Colonic mucosa (tissue), 4 donors: ENCODE data around the gene KRT37. TPM values are rescaled to one million over a fixed set of nuclear protein-coding genes. Genes with fewer than 3 reads are reported as not detected.
"Not testable (repeated sequence)": the region's sequence is repeated elsewhere in the genome, so short reads cannot be mapped to it uniquely, and the experiment has no call there.

Source experiments
- DNase-seq: peaks from one replicate; pipeline ENCODE4 v3.0.0-alpha.2; 2020
- H3K27ac ChIP-seq: fragments of 200-600 bp; one replicate; pipeline ENCODE4 v1.8.0; 2021
- H3K27me3 ChIP-seq: fragments of 200-600 bp; one replicate; pipeline ENCODE4 v1.8.0; 2021
- H3K36me3 ChIP-seq: fragments of 200-600 bp; one replicate; pipeline ENCODE4 v1.8.0; 2021
- H3K4me1 ChIP-seq: fragments of 200-600 bp; one replicate; pipeline ENCODE4 v1.8.0; 2021; ENCODE audit warnings: mild to moderate bottlenecking
- H3K4me3 ChIP-seq: fragments of 200-600 bp; one replicate; pipeline ENCODE4 v1.8.0; 2021
- H3K9ac ChIP-seq, 2 donors: one replicate each; pipeline ENCODE4 v1.7.0; 2013; ENCODE audit warnings: control low read depth in 2 of 2, low read depth in 2 of 2, low read length in 2 of 2
- H3K9me3 ChIP-seq: fragments of 200-600 bp; one replicate; pipeline ENCODE4 v1.8.0; 2021
- CTCF ChIP-seq: fragments of 200-600 bp; IDR thresholded peaks from one replicate; pipeline ENCODE4 v1.8.0; 2022; ENCODE audit warnings: antibody characterized with exemption, mild to moderate bottlenecking
- intact Hi-C: fragments of 100-400 bp; cut with DNase I; formaldehyde crosslinking; loops from one replicate; pipeline ENCODE4 v1.14.1; 2022
- total RNA-seq, 2 donors: library from RNA; stranded (reverse); fragmentation: NEBNext Ultra II Directional in 1 of 2; extraction: Animal tissue kit (Norgen Biotek cat#: 25700) in 1 of 2; gene quantifications; one replicate each; pipeline ENCODE4 v1.2.1, GENCODE V29; 2021
- donor health status: healthy.
- donor health status: DM: no; HTN: no; CAD: no.
- donor health status: DM: no; HTN: no; CAD: no.

The KRT37 gene
- total RNA-seq, 2 donors from 2014 or later: not detected

GRCh38 chr17:41429667-41430066, 5.3 kb upstream of the KRT37 start:
- H3K4me3 ChIP-seq: no peak overlapping the region
- intact Hi-C loops: no loop called here
- no peaks in the 10 kb centered on the region for H3K4me1 ChIP-seq
- H3K9me3 ChIP-seq: no peaks in the 10 kb centered on the region
- no peak for TF ChIP-seq CTCF
- no peaks in the 10 kb centered on the region for H3K36me3 ChIP-seq
- H3K27ac ChIP-seq: no peak overlapping the region
- no peak for DNase-seq
- H3K9ac ChIP-seq: no peak overlapping the region
- no peaks in the 10 kb centered on the region for H3K27me3 ChIP-seq

GRCh38 chr17:41428591-41429291, 4.4 kb upstream of the KRT37 start:
- H3K4me3 ChIP-seq: no peak overlapping the region
- H3K9me3 ChIP-seq: no peaks in the 10 kb centered on the region
- TF ChIP-seq CTCF: no peak
- DNase-seq: no peak
- intact Hi-C loops: no loop called here
- no peaks in the 10 kb centered on the region for H3K27me3 ChIP-seq
- H3K36me3 ChIP-seq: no peaks in the 10 kb centered on the region
- no peak overlapping the region for H3K9ac ChIP-seq
- no peaks in the 10 kb centered on the region for H3K4me1 ChIP-seq
- no peak overlapping the region for H3K27ac ChIP-seq

GRCh38 chr17:41422586-41422985, 1.8 kb downstream of the KRT37 start:
- H3K27ac ChIP-seq, H3K9ac ChIP-seq, H3K4me3 ChIP-seq, intact Hi-C loops, H3K4me1 ChIP-seq, H3K9me3 ChIP-seq, H3K36me3 ChIP-seq, DNase-seq, H3K27me3 ChIP-seq: not testable (repeated sequence)

GRCh38 chr17:41421617-41422016, 2.8 kb downstream of the KRT37 start:
- no peak for TF ChIP-seq CTCF
- H3K27me3 ChIP-seq: no peaks in the 10 kb centered on the region
- H3K4me1 ChIP-seq: no peaks in the 10 kb centered on the region
- H3K9me3 ChIP-seq: no peaks in the 10 kb centered on the region
- no peak overlapping the region for H3K4me3 ChIP-seq
- intact Hi-C loops: no loop called here
- H3K9ac ChIP-seq: no peak overlapping the region
- DNase-seq: no peak
- H3K27ac ChIP-seq: no peak overlapping the region
- no peaks in the 10 kb centered on the region for H3K36me3 ChIP-seq

GRCh38 chr17:41421116-41421515, 3.3 kb downstream of the KRT37 start:
- no peak for DNase-seq
- Histone ChIP-seq H3K9me3 (no peaks in the 10 kb centered on the region), H3K4me3 (no peak overlapping the region), H3K36me3 (no peaks in the 10 kb centered on the region), H3K9ac (no peak overlapping the region), H3K27me3 (no peaks in the 10 kb centered on the region), H3K27ac (no peak overlapping the region), H3K4me1 (no peaks in the 10 kb centered on the region)
- TF ChIP-seq CTCF: no peak
- intact Hi-C loops: no loop called here

- Histone ChIP-seq H3K27ac (no peak overlapping the region), H3K36me3 (no peaks in the 10 kb centered on the region), H3K9me3 (no peaks in the 10 kb centered on the region), H3K27me3 (no peaks in the 10 kb centered on the region), H3K4me1 (no peaks in the 10 kb centered on the region), H3K4me3 (no peak overlapping the region), H3K9ac (no peak overlapping the region)
- intact Hi-C loops: no loop called here
- DNase-seq: no peak
- no peak for TF ChIP-seq CTCF
These were observed 4.3 kb downstream of the KRT37 start for GRCh38 chr17:41420134-41420533.
